ENCODE measurements around the gene GLDC.
"Not testable (repeated sequence)": the region's sequence is repeated elsewhere in the genome, so short reads cannot be mapped to it uniquely, and the experiment has no call there.

GLDC gene

GRCh38 chr9:6564360-6564759, 81.2 kb downstream of the GLDC start:
- DNase-seq = no peak

DNA sequence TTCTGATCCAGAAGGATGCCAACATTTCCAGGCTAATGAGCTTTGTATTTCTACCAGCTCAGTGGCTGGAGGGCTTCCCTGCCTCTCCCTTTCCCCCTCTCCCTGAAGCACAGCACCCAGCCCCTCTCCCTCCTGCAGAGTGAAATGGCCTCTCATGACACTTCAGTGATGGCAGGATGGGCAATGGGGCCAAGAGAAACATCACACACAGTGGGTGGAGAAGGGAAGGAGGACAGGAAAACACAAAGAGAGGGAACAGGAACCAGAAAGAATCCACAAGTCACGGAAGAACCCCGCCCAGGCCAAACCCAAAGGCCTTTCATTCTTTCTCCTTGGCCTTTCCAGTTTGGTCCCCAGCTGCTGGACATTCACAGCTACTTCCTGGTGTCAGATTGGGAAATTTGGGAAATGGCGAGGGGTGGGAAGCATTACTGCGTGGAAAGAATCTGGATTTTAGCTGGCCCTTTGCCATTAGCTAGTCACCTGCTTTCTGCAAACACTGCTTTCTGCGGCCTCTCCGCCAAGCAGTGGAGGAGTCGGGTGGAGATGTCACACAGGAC, 82.6 kb downstream of the GLDC start:
- no peak for DNase-seq

DNA sequence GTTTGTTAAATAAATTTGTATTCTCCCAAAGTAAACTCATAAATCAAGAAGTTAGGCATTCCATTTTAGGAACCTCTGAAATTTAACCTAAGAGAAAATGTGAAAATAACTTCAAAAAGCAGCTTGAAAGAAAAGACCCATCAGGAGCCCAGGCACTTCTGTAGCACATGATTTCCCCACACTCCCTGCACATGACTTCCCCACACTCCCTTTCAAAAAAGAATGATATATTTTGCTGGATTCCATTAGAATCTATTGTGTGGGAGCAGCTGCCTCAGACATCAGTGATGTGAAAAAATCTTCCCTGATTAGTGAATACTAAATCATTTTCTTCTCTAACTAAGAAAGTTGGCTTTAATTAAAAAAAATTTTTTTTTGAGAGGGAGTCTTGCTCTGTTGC, 83.3 kb downstream of the GLDC start:
- DNase-seq = no peak

GRCh38 chr9:6557883-6558616, 87.5 kb downstream of the GLDC start:
- no peak for DNase-seq

DNA sequence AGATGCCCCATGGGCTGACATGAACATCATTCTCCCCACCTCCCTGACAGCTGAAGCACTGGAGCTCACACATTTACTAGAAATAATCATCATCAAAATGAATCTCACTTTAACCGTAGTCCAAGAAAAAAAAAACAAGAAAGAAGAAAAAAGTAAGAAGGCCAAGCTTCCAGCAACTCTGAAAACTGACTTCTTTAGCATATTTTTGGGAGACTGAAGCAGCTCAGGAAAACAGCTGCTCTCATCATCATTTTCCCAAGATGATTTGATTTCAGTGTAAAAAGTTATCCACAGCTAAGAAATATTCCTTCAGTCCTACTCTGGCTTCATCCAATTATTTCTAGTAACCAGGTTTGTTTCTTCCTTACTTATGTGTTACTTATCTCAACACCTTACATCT, 91.7 kb downstream of the GLDC start:
- no peak for DNase-seq

DNA sequence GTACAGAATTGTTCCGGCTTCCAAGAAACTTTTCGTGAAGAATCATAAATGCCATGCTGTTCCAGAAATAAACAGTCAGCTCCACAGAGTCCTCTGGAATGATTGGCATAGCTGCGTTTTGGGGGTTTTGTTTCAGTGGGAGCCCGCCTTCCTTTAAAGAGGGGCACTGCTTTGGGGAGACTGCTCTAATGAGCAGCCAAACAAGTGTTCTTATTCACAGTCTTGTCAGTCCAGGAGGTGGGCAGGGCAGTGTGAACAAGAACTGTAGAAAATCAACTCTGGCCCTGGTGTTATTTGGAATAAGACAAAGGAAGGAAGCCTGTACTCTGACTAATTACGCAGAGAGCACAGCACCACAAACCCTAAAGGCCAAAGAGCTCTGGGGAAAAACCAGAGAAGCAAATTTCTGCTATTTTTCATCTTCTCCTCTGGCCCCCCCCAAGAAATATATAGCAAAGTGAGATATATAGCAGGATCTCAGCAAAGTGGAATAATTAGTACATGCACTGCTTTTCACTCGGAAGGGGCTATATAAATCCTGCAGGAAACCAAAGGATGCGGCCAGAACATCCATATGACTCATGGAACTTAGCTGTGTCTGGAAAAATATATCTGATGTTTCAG, 92.9 kb downstream of the GLDC start:
- DNase-seq = no peak

GRCh38 chr9:6552033-6552432, 93.5 kb downstream of the GLDC start:
- no peak for DNase-seq

- no peak for DNase-seq
Measured at GRCh38 chr9:6551136-6551535, 94.4 kb downstream of the GLDC start.

DNA sequence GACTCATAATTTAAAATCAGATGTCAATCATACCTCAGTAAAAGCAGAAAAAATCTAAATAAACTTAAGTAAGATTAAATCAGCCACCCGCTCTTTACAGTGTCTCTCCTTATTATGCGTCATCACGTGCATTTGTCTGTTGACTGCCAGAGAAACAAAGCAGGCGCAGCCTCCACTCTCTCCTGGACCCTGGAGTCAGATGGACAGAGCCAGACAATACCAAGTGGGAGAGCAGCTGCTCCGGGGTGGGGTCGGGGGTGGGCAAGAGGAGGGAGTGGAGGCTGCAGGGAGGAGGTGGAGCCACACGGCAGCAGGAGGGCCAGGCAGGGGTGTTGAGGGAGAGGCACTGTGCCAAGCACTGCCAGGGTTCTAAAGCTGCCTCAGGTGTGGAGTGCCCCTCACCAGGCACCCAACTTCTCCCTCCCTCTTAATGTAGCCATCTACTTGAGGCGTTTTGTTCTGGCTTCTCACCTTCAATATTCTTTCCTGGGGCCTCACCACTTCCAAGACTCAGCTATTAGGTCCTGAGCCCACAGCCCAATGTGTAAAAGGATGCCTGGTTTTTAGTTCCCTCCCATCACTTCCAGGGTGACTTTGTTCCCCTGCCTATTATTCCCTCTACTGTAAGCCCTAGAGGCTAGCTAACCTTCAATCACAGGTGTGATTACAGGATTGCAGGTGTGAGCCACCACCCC, 96.3 kb downstream of the GLDC start:
- no peak for DNase-seq

GRCh38 chr9:6545017-6545691, 100.4 kb downstream of the GLDC start:
- DNase-seq = no peak

DNA sequence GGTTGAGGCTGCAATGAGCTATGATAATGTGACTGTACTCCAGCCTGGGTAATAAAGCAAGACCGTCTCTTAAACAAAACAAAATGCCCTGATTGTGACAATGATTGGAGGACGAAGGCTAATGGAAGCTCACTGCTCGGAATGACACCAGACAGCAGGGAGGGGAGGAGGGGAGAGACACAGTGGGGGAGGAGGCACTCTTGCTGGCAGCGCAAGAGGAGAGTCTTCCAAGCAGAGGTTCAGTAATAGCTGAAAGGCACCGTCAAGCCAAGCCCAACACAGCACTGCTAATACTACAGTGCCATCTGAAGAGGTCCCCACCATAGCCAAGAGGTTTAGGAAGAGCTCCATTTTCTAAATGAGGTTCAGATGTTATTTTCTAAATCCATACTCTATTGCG, 102.3 kb downstream of the GLDC start:
- no peak for DNase-seq

DNA sequence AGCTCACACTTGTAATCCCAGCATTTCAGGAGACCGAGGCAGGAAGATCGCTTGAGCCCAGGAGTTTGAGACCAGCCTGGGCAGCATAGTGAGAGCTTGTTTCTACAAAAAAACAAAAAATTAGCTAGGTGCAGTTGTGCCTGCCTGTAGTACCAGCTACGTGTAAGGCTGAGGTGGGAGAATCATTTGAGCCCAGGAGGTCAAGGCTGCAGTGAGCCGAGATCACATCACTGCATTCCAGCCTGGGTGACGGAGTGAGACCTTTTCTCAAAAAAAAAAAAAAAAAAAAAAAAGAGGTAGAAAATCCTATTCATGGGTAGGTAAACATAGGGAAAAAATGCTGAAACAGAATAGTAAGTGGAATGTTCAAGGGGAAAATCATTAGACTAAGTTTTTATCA, 102.9 kb downstream of the GLDC start:
- not testable (repeated sequence) for DNase-seq

- DNase-seq = no peak
Measured at GRCh38 chr9:6538666-6539071, 106.9 kb downstream of the GLDC start.

GRCh38 chr9:6535594-6535993, 109.9 kb downstream of the GLDC start:
- DNase-seq = no peak

- DNase-seq = no peak
Measured at GRCh38 chr9:6525326-6526045, 120.0 kb downstream of the GLDC start.

DNA sequence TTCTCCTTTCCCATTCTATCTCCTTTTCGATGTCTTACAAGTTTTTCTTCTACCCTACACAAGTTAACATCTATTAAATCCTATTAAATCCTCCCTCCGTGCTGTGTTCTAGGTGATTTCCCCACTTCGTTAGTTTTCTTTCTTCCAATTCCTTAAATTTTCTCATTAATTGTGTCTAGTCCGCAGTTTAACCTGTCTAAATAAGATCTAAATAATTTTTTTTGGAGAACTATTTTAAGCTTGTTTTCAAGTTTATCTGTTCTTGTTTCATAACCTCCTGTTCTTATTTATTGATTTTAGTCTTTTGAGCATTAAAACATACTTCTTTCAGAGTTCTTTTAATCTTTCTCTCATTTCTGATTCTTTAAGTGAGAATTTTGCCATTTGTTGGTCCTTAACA, 123.3 kb downstream of the GLDC start:
- DNase-seq = no peak

GRCh38 chr9:6512085-6512657, 133.4 kb downstream of the GLDC start:
- no peak for DNase-seq

GRCh38 chr9:6506571-6506970, 139.0 kb downstream of the GLDC start:
- DNase-seq = no peak

DNA sequence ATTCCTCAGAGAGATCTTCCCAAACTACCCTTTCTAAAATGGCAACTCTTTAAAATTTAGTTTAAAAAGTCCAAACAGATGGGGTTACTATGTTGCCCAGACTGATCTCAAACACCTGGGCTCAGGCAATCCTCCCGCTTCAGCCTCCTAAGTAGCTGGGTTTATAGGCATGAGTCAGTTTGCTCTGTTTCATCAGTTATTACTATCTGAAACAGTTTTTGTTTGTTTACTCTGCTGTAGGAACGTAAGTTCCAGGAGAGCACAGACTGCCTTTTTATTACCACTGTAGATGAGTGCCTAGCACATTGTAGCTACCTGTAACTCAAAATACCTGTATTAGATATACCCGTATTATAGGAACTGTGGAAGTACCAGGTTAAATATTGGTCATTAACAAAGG, 143.1 kb downstream of the GLDC start:
- DNase-seq = no peak

GRCh38 chr9:6501526-6502210, 143.9 kb downstream of the GLDC start:
- DNase-seq = no peak

GRCh38 chr9:6498982-6499381, 146.5 kb downstream of the GLDC start:
- DNase-seq = no peak

DNA sequence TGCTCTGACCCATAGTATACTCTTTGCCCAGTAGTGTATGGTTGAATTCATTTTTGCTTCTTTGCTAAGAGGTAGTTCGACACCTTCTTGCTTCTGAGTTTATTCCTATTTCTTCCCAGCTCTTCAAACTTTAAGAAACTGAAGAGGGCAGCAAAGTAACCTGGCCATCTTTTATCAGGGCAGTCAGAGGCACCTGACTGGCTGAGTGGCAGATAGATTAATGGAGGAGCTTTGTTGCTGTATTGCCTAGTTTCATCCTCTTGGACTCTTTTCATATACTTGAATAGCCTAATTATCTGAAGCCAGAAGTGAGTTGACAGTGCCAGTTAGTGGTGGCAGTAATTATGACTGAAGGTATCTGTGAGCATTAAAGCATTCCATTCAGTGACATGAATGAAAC, 150.1 kb downstream of the GLDC start:
- no peak for DNase-seq
